HG03045 (cell line): ENCODE data around the gene RC3H1.

Experiments used
- ATAC-seq: cut with Tn5 transposase; IDR thresholded peaks from one replicate; pipeline ENCODE4 v1.9.1; 2021; ENCODE audit warnings: mild to moderate bottlenecking, moderate library complexity; ENCODE audit not compliant: unreplicated experiment

The RC3H1 gene

GRCh38 chr1:173889885-173890284 lies 132.3 kb downstream of the RC3H1 start:
- no peak for ATAC-seq

- no peak for ATAC-seq
These were observed 133.4 kb downstream of the RC3H1 start for GRCh38 chr1:173888749-173889148.

GRCh38 chr1:173887627-173888026 lies 134.5 kb downstream of the RC3H1 start:
- no peak for ATAC-seq

- ATAC-seq = no peak
These were observed 135.2 kb downstream of the RC3H1 start for GRCh38 chr1:173886746-173887611.

GRCh38 chr1:173884701-173885100 lies 137.5 kb downstream of the RC3H1 start:
- no peak for ATAC-seq
